Natural killer cell (primary cell): ENCODE measurements around the gene DLEC1. TPM values are rescaled to one million over a fixed set of nuclear protein-coding genes. Genes with fewer than 3 reads are reported as not detected.

Source experiments
- ATAC-seq, 3 donors: fragments of 150-1000 bp in 2 of 3; fragments of 200-7000 bp in 1 of 3; cut with Tn5 transposase; 1 replicate in 1 of 3; 2 replicates in 2 of 3; pipeline ENCODE4 v1.10.0; 2021; ENCODE audit warnings: mild to moderate bottlenecking in 2 of 3, moderate library complexity in 2 of 3
- DNase-seq, 2 donors: peaks; one replicate each; pipeline versions ENCODE4 v3.0.0 to v3.0.0-alpha.2; 2013 to 2021; ENCODE audit warnings: mixed read lengths in 1 of 2
- H3K27ac ChIP-seq: one replicate; pipeline ENCODE4 v1.5.1; 2013; ENCODE audit warnings: mild to moderate bottlenecking, low read length
- H3K27me3 ChIP-seq: one replicate; pipeline ENCODE4 v1.6.1; 2013; ENCODE audit warnings: low read length; ENCODE audit not compliant: control insufficient read depth, insufficient read depth
- H3K36me3 ChIP-seq: one replicate; pipeline ENCODE4 v1.6.1; 2013; ENCODE audit warnings: low read length; ENCODE audit not compliant: control insufficient read depth, insufficient read depth
- H3K4me1 ChIP-seq: one replicate; pipeline ENCODE4 v1.6.1; 2013; ENCODE audit warnings: low read length; ENCODE audit not compliant: control insufficient read depth, insufficient read depth
- H3K4me3 ChIP-seq: one replicate; pipeline ENCODE4 v1.5.1; 2013; ENCODE audit warnings: low read length
- H3K9me3 ChIP-seq: one replicate; pipeline ENCODE4 v1.6.1; 2013; ENCODE audit warnings: low read length; ENCODE audit not compliant: control insufficient read depth, insufficient read depth
- H3K27ac Mint-ChIP-seq, 2 donors: one replicate each; pipeline ENCODE4 v1.8.0; 2022; ENCODE audit warnings: mild to moderate bottlenecking in 2 of 2, mixed read lengths in 2 of 2, moderate library complexity in 1 of 2
- H3K27me3 Mint-ChIP-seq, 2 donors: one replicate each; pipeline ENCODE4 v1.8.0; 2022; ENCODE audit warnings: low read depth in 2 of 2, mixed read lengths in 2 of 2
- H3K36me3 Mint-ChIP-seq: one replicate; pipeline ENCODE4 v1.8.0; 2022; ENCODE audit warnings: mixed read lengths
- H3K4me1 Mint-ChIP-seq, 2 donors: one replicate each; pipeline ENCODE4 v1.8.0; 2022; ENCODE audit warnings: mixed read lengths in 2 of 2
- H3K4me3 Mint-ChIP-seq: one replicate; pipeline ENCODE4 v1.8.0; 2022; ENCODE audit warnings: mild to moderate bottlenecking, moderate library complexity, mixed read lengths
- H3K9me3 Mint-ChIP-seq, 2 donors: one replicate each; pipeline ENCODE4 v1.8.0; 2022; ENCODE audit warnings: mixed read lengths in 2 of 2
- CTCF ChIP-seq: fragments of 200-600 bp; IDR thresholded peaks from one replicate; pipeline ENCODE4 v1.8.0; 2022; ENCODE audit warnings: antibody characterized with exemption
- WGBS: methylation state at CpG from one replicate; pipeline ENCODE4 v1.1.7; 2013; ENCODE audit warnings: missing lambda C conversion rate; ENCODE audit not compliant: insufficient coverage; 5-methylcytosine and 5-hydroxymethylcytosine counted together
- intact Hi-C: fragments of 100-400 bp; cut with micrococcal nuclease; formaldehyde crosslinking; loops from one replicate; pipeline ENCODE4 v1.14.2; 2022
- total RNA-seq, 4 donors: library from RNA; stranded (reverse); fragments of 120-200 nt in 1 of 4; gene quantifications; one replicate each; pipeline versions ENCODE4 v1.2.3 to v1.2.4, GENCODE V29; 2013 to 2022

Gene DLEC1
- total RNA-seq, 3 donors from 2014 or later (not counting 1 experiment from before 2014, with no cell fraction given): 6.1 to 7.5 (median 7.0) TPM

DNA sequence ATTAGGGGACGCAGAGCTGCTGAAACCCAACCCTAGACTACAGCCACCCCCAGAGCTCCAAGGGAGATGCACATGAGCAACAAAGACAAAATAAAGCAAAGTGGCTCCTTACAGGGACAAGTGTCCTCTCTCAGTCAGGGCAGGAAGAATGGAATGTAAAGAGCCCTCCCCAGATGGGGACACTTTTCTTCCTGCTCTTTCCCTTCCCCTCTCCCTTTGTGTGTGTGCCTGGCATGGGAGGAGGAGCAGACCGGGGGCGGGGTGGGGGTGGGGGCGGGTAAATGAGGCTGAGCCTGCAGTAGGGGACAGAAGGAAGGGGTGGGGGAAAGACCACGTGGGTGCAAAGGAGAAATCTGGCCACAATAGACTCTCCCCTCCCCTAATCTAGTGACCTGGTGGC lies 60.5 kb downstream of the DLEC1 start:
- no peaks in the 10 kb centered on the region for H3K4me1 Mint-ChIP-seq
- no peaks in the 10 kb centered on the region for H3K4me1 ChIP-seq
- H3K36me3 ChIP-seq: no peaks in the 10 kb centered on the region
- H3K27ac ChIP-seq: no peak overlapping the region
- no peak for DNase-seq
- H3K27me3 Mint-ChIP-seq: peaks cover 0 to 7% of the 10 kb centered on the region in 2 donors
- no peak for ATAC-seq
- H3K27ac Mint-ChIP-seq: no peak overlapping the region
- no peaks in the 10 kb centered on the region for H3K36me3 Mint-ChIP-seq
- H3K27me3 ChIP-seq: no peaks in the 10 kb centered on the region
- TF ChIP-seq CTCF: no peak
- H3K9me3 Mint-ChIP-seq: no peaks in the 10 kb centered on the region
- intact Hi-C loops: no loop called here
- H3K9me3 ChIP-seq: no peaks in the 10 kb centered on the region
- H3K4me3 Mint-ChIP-seq: no peak overlapping the region
- H3K4me3 ChIP-seq: no peak overlapping the region
- WGBS: 20% methylated on average over 1 of the region's 5 CpGs

DNA sequence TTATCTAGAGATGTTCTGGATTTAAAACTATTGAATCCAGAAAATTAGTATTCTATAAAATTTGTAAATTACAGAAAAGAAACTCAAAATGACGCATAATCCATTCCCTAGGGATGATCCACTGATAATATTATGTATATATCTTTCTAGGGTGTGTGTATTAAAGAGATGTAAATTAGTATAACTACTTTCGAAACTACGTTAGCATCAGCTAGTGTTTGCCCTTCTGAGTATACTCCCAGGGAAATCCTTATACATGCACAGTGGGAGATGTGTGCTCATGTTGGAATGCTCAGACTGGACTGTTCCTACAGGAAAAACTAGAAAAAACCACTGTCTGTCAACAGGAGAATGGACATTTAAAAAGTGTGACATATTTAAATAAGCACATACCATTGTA lies 61.5 kb downstream of the DLEC1 start:
- ATAC-seq (no peak), DNase-seq (no peak)
- Mint-ChIP-seq H3K4me3 (no peak overlapping the region), H3K27me3 (peaks cover 0 to 7% of the 10 kb centered on the region in 2 donors), H3K27ac (no peak overlapping the region), H3K4me1 (no peaks in the 10 kb centered on the region), H3K36me3 (peaks cover 4% of the 10 kb centered on the region), H3K9me3 (peaks cover 0 to under 1% of the 10 kb centered on the region in 2 donors)
- Histone ChIP-seq H3K27ac (no peak overlapping the region), H3K27me3 (no peaks in the 10 kb centered on the region), H3K36me3 (no peaks in the 10 kb centered on the region), H3K4me3 (no peak overlapping the region), H3K9me3 (no peaks in the 10 kb centered on the region), H3K4me1 (no peaks in the 10 kb centered on the region)
- 100% methylated on average over 2 of the region's 3 CpGs for WGBS
- intact Hi-C loops: no loop called here
- no peak for TF ChIP-seq CTCF

GRCh38 chr3:38101811-38102443 lies 62.9 kb downstream of the DLEC1 start:
- H3K4me1 Mint-ChIP-seq: no peaks in the 10 kb centered on the region
- Histone ChIP-seq H3K4me1 (no peaks in the 10 kb centered on the region), H3K36me3 (no peaks in the 10 kb centered on the region), H3K9me3 (no peaks in the 10 kb centered on the region), H3K27me3 (no peaks in the 10 kb centered on the region), H3K27ac (no peak overlapping the region), H3K4me3 (no peak overlapping the region)
- H3K9me3 Mint-ChIP-seq: peaks cover 2 to 4% of the 10 kb centered on the region in 2 donors
- H3K4me3 Mint-ChIP-seq: no peak overlapping the region
- 84% methylated on average over 6 of the region's 6 CpGs for WGBS
- ATAC-seq: no peak
- peaks cover 3 to 7% of the 10 kb centered on the region in 2 donors for H3K27me3 Mint-ChIP-seq
- no peak for DNase-seq
- intact Hi-C loops: no loop called here
- H3K36me3 Mint-ChIP-seq: peaks cover 10% of the 10 kb centered on the region
- H3K27ac Mint-ChIP-seq: no peak overlapping the region
- no peak for TF ChIP-seq CTCF

- no peaks in the 10 kb centered on the region for H3K4me1 ChIP-seq
- Mint-ChIP-seq H3K27me3 (peaks cover 3 to 7% of the 10 kb centered on the region in 2 donors), H3K4me3 (no peak overlapping the region), H3K27ac (no peak overlapping the region), H3K9me3 (peaks cover 2 to 4% of the 10 kb centered on the region in 2 donors), H3K4me1 (no peaks in the 10 kb centered on the region), H3K36me3 (peaks cover 10% of the 10 kb centered on the region)
- H3K4me3 ChIP-seq: no peak overlapping the region
- 56% methylated on average over 1 of the region's 1 CpG for WGBS
- ATAC-seq (peak in 1 of 3 donors; percentile 39), DNase-seq (no peak)
- H3K9me3 ChIP-seq: no peaks in the 10 kb centered on the region
- H3K27me3 ChIP-seq: no peaks in the 10 kb centered on the region
- intact Hi-C loops: no loop called here
- no peak for TF ChIP-seq CTCF
- H3K36me3 ChIP-seq: no peaks in the 10 kb centered on the region
- no peak overlapping the region for H3K27ac ChIP-seq
Measured at GRCh38 chr3:38102444-38102814, 63.4 kb downstream of the DLEC1 start.
